Measurements from ENCODE around the gene ARPC5L.

DNA sequence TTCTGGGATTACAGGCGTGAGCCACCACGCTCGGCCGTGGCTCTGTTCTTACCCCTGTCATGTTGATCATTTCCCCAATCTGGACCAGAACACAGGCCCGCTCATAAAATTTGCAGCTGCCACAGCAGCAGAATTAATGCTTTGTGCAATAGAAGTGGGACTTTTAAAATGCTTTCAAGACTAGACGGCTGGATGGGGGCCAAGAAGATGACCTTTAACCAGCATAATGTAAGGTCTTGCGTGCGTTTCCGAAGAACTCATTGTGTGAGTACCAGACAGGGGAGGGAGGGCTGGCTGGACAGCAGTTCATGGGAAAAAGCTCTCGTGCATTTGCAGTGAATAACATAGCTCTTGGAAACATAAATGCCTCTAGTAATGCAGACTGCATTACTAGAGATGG, 12.1 kb upstream of the ARPC5L start:
- TF ChIP-seq, protein P1, sequence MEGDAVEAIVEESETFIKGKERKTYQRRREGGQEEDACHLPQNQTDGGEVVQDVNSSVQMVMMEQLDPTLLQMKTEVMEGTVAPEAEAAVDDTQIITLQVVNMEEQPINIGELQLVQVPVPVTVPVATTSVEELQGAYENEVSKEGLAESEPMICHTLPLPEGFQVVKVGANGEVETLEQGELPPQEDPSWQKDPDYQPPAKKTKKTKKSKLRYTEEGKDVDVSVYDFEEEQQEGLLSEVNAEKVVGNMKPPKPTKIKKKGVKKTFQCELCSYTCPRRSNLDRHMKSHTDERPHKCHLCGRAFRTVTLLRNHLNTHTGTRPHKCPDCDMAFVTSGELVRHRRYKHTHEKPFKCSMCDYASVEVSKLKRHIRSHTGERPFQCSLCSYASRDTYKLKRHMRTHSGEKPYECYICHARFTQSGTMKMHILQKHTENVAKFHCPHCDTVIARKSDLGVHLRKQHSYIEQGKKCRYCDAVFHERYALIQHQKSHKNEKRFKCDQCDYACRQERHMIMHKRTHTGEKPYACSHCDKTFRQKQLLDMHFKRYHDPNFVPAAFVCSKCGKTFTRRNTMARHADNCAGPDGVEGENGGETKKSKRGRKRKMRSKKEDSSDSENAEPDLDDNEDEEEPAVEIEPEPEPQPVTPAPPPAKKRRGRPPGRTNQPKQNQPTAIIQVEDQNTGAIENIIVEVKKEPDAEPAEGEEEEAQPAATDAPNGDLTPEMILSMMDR (IDR thresholded peaks at IDR 0.05 in 8 of 11, conservative IDR thresholded peaks at IDR 0.05 in 3 of 11): no peak
- TF ChIP-seq POLR2A (IDR thresholded peaks at IDR 0.05) (no peak), POLR2AphosphoS5 (IDR thresholded peaks at IDR 0.05) (no peak)

Measured in spleen (tissue), 7 donors.